Inferior parietal cortex (tissue), 1 donor: ENCODE data around the gene PCDHB13.
"Not testable (repeated sequence)": the region's sequence is repeated elsewhere in the genome, so short reads cannot be mapped to it uniquely, and the experiment has no call there.

Experiments used
- DNase-seq: peaks from one replicate; pipeline ENCODE4 v3.0.0-alpha.2; 2016; ENCODE audit errors: extremely low spot score

The PCDHB13 gene

DNA sequence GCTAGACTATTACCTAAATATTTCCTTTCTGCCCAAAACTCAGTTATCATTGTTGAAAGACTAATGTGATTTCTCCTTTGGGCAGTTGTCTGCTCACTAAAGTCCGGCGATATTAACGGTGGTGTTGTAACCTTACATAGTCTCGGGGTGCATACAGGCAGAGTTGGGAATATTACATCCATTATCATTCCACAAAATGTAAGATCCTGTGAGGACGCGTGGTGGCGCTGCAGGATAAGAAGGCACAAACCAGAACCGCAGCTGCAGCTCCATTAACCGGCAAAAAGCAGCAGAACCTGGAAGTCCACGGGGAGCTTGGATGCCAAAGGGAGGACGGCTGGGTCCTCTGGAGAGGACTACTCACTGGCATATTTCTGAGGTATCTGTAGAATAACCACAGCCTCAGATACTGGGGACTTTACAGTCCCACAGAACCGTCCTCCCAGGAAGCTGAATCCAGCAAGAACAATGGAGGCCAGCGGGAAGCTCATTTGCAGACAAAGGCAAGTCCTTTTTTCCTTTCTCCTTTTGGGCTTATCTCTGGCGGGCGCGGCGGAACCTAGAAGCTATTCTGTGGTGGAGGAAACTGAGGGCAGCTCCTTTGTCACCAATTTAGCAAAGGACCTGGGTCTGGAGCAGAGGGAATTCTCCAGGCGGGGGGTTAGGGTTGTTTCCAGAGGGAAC lies at the start of gene PCDHB13:
Gene PCDHB13, plus strand, starts transcription at position 264 of the 684 bp plus-strand sequence. Its CDS starts 205 bp downstream, at position 469.
- peak; percentile 12 for DNase-seq

DNA sequence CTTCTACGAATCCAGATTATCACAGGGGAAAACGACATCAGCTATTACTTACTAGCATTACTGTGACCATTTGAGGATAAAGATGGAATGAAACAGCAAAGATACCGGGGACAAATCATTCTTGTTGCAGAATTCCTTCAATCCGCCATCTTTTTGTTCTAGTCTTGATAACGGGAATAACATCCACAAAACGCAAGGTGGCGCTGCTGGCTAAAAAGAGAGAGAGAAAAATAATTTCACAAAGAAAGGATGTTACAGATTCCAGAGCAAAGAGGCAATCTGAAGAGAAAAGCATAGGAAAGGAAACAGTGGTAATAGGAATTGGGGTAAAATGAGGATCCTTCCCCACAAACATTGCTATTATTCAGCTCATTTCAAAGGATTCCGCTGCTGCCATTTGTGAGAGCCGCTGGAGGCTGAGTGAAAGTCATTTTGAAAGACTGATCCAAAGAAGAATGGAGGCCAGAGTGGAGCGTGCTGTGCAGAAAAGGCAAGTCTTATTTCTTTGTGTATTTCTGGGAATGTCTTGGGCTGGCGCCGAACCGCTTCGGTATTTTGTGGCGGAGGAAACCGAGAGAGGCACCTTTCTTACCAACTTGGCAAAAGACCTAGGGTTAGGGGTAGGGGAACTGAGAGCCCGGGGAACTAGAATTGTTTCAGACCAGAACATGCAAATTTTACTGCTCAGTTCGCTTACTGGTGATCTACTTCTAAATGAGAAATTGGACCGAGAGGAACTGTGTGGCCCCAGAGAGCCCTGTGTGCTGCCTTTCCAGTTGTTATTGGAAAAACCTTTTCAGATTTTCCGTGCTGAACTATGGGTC lies 41.1 kb upstream of the PCDHB13 start, which contains the start of gene PCDHB7:
Gene PCDHB7, plus strand, starts transcription at position 264 of the 824 bp plus-strand sequence. Its CDS starts 192 bp downstream, at position 456.
- peak; percentile 59 for DNase-seq

DNA sequence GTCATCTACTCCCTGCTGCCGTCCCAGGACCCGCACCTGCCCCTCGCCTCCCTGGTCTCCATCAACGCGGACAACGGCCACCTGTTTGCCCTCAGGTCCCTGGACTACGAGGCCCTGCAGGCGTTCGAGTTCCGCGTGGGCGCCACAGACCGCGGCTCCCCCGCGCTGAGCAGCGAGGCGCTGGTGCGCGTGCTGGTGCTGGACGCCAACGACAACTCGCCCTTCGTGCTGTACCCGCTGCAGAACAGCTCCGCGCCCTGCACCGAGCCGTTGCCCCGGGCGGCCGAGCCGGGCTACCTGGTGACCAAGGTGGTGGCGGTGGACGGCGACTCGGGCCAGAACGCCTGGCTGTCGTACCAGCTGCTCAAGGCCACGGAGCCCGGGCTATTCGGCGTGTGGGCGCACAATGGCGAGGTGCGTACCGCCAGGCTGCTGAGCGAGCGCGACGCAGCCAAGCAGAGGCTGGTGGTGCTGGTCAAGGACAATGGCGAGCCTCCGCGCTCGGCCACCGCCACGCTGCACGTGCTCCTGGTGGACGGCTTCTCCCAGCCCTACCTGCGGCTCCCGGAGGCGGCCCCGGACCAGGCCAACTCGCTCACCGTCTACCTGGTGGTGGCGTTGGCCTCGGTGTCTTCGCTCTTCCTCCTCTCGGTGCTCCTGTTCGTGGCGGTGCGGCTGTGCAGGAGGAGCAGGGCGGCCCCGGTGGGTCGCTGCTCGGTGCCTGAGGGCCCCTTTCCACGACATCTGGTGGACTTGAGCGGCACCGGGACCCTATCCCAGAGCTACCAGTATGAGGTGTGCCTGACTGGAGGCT lies 39.2 kb upstream of the PCDHB13 start:
- not testable (repeated sequence) for DNase-seq

DNA sequence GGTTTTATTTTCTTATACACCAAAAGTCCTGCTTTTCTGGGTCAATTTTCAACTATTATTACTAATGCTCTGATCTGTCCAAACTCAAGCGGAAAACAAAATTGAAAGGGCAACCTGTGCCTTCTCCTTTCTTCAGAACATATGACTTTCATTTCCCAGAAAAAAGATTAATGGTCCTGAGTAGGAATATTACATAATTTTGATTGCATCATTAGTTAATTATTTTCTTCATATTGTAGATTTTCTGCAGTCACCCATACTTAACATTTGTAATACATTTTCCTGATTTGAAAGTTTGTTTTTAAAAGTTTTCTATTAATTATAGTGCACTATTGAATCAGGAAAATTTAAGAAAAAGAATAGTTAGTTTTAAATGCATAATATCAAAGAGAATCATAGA lies 37.8 kb upstream of the PCDHB13 start:
- DNase-seq, result no peak

DNA sequence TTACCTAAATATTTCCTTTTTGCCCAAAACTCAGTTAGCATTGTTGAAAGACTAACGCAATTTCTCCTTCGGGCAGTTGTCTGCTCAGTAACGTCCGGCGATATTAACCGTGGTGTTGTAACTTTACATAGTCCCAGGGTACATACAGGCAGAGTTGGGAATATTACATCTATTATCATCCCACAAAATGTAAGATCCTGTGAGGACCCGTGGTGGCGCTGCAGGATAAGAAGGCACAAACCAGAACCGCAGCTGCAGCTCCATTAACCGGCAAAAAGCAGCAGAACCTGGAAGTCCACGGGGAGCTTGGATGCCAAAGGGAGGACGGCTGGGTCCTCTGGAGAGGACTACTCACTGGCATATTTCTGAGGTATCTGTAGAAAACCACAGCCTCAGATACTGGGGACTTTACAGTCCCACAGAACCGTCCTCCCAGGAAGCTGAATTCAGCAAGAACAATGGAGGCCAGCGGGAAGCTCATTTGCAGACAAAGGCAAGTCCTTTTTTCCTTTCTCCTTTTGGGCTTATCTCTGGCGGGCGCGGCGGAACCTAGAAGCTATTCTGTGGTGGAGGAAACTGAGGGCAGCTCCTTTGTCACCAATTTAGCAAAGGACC lies 36.0 kb upstream of the PCDHB13 start, which contains the start of gene PCDHB8:
Gene PCDHB8, plus strand, starts transcription at position 214 of the 615 bp plus-strand sequence. Its CDS starts 245 bp downstream, at position 459.
- not testable (repeated sequence) for DNase-seq

DNA sequence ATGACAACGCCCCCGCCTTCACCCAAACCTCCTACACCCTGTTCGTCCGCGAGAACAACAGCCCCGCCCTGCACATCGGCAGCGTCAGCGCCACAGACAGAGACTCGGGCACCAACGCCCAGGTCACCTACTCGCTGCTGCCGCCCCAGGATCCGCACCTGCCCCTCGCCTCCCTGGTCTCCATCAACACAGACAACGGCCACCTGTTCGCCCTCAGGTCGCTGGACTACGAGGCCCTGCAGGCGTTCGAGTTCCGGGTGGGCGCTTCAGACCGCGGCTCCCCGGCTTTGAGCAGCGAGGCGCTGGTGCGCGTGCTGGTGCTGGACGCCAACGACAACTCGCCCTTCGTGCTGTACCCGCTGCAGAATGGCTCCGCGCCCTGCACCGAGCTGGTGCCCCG lies 34.3 kb upstream of the PCDHB13 start:
- not testable (repeated sequence) for DNase-seq

DNA sequence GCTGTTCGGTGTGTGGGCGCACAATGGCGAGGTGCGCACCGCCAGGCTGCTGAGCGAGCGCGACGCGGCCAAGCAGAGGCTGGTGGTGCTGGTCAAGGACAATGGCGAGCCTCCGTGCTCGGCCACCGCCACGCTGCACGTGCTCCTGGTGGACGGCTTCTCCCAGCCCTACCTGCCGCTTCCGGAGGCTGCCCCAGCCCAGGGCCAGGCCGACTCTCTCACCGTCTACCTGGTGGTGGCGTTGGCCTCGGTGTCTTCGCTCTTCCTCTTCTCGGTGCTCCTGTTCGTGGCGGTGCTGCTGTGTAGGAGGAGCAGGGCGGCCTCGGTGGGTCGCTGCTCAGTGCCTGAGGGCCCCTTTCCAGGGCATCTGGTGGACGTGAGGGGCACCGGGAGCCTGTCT lies 33.8 kb upstream of the PCDHB13 start:
- not testable (repeated sequence) for DNase-seq

DNA sequence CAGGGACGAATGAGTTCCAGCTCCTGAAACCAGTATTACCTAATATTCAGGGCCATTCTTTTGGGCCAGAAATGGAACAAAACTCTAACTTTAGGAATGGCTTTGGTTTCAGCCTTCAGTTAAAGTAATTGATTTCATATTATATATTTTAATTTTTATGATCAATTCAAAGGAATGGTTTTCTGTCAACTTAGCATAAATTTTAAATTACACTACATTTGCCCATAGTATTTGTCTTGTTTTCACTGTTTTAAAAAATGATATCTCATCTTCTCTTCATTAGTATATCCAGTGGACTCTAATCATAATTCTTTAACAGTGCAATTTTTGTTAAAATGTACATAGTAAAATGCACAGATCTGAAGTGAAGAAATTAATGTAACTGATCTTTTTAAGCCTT lies 33.4 kb upstream of the PCDHB13 start:
- DNase-seq, result no peak

DNA sequence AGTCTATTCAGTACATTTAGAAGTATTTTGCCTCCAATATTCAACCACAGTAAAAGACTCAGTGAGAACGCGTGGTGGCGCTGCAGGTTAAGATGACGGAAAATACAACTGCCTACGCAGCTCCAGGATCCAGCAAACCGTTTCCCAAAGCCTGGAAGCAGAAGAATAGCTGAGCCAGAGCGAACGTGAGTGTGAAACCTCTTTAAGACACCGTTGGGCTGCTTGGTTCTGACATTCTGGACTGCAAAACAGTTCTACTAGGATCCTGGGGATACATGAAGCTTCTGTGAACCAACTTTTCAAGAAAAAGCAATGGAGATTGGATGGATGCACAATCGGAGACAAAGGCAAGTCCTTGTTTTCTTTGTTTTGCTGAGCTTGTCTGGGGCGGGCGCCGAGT lies 31.5 kb upstream of the PCDHB13 start, which contains the start of gene PCDHB16:
Gene PCDHB16, plus strand, starts transcription at position 140 of the 400 bp plus-strand sequence. Its CDS starts 173 bp downstream, at position 313.
- peak; percentile 39 for DNase-seq

DNA sequence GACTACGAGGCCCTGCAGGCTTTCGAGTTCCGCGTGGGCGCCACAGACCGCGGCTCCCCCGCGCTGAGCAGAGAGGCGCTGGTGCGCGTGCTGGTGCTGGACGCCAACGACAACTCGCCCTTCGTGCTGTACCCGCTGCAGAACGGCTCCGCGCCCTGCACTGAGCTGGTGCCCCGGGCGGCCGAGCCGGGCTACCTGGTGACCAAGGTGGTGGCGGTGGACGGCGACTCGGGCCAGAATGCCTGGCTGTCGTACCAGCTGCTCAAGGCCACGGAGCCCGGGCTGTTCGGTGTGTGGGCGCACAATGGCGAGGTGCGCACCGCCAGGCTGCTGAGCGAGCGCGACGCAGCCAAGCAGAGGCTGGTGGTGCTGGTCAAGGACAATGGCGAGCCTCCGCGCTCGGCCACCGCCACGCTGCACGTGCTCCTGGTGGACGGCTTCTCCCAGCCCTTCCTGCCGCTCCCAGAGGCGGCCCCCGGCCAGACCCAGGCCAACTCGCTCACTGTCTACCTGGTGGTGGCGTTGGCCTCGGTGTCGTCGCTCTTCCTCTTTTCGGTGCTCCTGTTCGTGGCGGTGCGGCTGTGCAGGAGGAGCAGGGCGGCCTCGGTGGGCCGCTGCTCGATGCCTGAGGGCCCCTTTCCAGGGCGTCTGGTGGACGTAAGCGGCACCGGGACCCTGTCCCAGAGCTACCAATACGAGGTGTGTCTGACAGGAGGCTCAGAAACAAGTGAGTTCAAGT lies 29.4 kb upstream of the PCDHB13 start:
- DNase-seq, result not testable (repeated sequence)

DNA sequence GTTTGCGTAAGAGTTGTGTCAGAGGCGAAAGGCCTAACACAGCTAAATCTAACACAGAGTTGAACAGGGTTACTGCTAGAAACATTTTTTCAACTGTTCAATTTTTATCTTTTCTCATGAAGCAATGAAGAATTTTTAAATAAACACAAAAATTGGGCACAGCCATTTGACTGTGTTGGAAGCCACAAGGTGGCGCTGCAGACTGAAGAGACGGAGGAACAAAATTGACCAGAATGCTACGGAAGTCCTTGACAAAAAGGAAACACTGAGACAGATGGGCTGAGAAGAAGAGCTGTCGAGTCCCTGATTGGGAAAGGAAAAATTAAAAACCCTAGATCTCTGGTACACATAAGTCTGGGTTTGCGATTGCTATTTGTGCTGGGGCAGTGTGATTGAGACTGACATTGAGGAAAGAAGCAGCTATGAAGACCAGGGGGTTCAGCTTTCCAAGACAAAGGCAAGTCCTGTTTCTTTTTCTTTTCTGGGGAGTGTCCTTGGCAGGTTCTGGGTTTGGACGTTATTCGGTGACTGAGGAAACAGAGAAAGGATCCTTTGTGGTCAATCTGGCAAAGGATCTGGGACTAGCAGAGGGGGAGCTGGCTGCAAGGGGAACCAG lies 26.7 kb upstream of the PCDHB13 start, which contains the start of gene PCDHB9:
Gene PCDHB9, plus strand, starts transcription at position 265 of the 616 bp plus-strand sequence. Its CDS starts 158 bp downstream, at position 423.
- DNase-seq, result peak; percentile 25

DNA sequence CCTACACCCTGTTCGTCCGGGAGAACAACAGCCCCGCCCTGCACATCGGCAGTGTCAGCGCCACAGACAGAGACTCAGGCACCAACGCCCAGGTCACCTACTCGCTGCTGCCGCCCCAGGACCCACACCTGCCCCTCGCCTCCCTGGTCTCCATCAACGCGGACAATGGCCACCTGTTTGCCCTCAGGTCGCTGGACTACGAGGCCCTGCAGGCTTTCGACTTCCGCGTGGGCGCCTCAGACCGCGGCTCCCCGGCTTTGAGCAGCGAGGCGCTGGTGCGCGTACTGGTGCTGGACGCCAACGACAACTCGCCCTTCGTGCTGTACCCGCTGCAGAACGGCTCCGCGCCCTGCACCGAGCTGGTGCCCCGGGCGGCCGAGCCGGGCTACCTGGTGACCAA lies 25.0 kb upstream of the PCDHB13 start:
- not testable (repeated sequence) for DNase-seq

DNA sequence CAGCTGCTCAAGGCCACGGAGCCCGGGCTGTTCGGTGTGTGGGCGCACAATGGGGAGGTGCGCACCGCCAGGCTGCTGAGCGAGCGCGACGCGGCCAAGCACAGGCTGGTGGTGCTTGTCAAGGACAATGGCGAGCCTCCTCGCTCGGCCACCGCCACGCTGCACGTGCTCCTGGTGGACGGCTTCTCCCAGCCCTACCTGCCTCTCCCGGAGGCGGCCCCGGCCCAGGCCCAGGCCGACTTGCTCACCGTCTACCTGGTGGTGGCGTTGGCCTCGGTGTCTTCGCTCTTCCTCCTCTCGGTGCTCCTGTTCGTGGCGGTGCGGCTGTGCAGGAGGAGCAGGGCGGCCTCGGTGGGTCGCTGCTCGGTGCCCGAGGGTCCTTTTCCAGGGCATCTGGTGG lies 24.6 kb upstream of the PCDHB13 start:
- DNase-seq, result not testable (repeated sequence)

DNA sequence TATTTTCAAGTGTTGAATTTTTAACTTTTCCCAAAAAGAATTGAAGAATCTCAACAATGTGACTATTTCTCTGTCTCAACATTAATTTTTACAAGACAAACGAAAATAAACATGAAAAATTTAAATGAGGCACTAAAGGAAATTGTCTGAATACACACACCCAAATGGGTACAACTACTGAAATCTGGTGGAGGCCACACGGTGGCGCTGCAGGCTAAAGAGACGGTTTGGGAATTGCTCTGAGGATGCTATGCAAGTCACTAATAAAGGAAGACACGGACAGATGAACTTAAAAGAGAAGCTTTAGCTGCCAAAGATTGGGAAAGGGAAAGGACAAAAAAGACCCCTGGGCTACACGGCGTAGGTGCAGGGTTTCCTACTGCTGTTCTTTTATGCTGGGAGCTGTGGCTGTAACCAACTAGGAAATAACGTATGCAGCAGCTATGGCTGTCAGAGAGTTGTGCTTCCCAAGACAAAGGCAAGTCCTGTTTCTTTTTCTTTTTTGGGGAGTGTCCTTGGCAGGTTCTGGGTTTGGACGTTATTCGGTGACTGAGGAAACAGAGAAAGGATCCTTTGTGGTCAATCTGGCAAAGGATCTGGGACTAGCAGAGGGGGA lies 21.5 kb upstream of the PCDHB13 start, which contains the start of gene PCDHB10:
Gene PCDHB10, plus strand, starts transcription at position 244 of the 616 bp plus-strand sequence. Its CDS starts 200 bp downstream, at position 444.
- DNase-seq, result peak; percentile 59

DNA sequence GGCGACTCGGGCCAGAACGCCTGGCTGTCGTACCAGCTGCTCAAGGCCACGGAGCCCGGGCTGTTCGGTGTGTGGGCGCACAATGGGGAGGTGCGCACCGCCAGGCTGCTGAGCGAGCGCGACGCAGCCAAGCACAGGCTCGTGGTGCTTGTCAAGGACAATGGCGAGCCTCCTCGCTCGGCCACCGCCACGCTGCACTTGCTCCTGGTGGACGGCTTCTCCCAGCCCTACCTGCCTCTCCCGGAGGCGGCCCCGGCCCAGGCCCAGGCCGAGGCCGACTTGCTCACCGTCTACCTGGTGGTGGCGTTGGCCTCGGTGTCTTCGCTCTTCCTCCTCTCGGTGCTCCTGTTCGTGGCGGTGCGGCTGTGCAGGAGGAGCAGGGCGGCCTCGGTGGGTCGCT lies 19.4 kb upstream of the PCDHB13 start:
- DNase-seq, result not testable (repeated sequence)

DNA sequence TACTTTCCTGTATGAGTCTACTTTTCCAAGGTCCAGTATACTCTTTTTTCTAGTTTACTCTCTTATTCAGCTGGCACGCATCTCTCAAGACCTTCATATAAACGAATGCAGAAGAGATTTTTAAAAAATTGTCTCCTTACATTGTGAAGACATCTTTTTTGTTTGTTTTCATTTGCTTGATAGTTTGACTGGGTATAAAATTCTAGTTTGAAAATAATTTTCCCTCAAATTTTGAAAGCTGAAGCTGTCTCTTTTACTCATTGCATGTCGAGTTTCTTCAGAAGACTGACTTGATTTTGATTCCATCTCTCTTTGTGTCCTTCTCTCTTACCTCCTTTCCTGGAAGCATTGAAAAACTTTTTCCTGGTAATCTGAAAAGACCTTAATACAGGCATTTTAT lies 17.4 kb upstream of the PCDHB13 start:
- no peak for DNase-seq

DNA sequence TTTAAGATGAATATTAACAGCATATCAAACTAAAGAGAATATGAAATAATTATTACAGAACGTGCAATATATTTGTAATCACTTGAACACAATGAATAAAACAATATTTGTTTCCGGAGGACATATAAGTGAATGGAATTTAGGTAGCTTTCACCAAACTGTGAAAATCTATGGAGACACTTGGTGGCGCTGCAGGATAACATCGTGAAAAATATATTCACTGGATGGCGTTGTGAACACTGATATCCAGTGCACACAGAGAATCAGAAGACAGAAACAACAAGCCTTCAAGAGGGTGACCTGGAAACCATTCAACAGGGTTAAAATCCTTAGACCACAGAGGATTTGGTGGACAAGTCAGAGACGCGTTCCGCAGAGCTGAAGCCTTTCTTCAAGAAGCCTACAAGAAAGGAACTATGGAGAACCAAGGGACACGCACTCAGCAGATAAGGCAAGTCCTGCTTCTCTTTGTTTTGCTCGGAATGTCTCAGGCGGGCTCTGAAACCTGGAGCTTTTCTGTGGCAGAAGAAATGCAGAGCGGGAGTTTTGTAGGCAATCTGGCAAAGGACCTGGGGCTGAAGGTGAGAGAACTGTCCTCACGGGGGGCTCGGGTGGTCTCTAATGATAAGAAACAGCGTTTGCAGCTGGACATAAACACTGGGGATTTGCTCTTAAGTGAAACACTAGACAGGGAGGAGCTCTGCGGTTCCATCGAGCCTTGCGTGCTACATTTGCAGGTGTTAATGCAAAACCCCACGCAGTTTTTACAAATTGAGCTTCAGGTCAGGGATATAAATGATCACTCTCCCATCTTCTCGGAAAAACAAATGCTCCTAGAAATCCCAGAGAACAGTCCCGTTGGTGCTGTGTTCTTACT lies 14.1 kb upstream of the PCDHB13 start, which contains the start of gene PCDHB11:
Gene PCDHB11, plus strand, starts transcription at position 269 of the 877 bp plus-strand sequence. Its CDS starts 148 bp downstream, at position 417.
- DNase-seq, result no peak

DNA sequence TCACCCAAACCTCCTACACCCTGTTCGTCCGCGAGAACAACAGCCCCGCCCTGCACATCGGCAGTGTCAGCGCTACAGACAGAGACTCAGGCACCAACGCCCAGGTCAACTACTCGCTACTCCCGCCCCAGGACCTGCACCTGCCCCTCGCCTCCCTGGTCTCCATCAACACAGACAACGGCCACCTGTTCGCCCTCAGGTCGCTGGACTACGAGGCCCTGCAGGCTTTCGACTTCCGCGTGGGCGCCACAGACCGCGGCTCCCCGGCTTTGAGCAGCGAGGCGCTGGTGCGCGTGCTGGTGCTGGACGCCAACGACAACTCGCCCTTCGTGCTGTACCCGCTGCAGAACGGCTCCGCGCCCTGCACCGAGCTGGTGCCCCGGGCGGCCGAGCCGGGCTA lies 12.6 kb upstream of the PCDHB13 start:
- DNase-seq, result not testable (repeated sequence)
